Epithelial cell of esophagus (primary cell): Measurements from ENCODE around the gene TSN.
"Not testable (repeated sequence)": the region's sequence is repeated elsewhere in the genome, so short reads cannot be mapped to it uniquely, and the experiment has no call there.

Experiments used
- DNase-seq: peaks from one replicate; pipeline ENCODE4 v3.0.0; 2010; ENCODE audit warnings: low read depth
- H3K4me3 ChIP-seq: 2 replicates; pipeline ENCODE4 v1.5.1; 2011; ENCODE audit warnings: mild to moderate bottlenecking, low read length, control low read depth
- TF ChIP-seq, protein P1 (sequence below): IDR thresholded peaks from 2 replicates; pipeline ENCODE4 v1.5.1; 2011; ENCODE audit warnings: low read depth, mild to moderate bottlenecking, low read length, control low read depth, inconsistent platforms; ENCODE audit not compliant: insufficient read depth; ENCODE audit errors: missing control alignments

The TSN gene

DNA sequence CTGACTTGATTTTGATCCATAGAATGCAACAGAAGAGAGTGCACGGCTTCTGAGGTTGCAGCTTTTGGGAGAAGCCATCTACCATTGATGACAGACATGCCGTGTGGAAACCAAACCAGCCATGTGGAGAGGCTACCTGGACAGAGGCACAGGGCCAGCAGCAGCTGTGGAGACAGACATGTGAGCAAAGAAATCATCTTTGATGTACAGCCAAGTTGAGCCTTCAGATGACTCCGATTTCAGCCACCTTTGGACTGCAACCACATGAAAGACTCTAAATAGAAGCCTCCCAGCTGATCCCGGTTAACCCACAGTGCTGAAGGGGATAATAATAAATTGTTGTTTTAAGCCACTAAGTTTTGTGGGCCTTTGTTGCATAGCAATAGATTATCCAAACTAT lies 54.2 kb downstream of the TSN start:
- TF ChIP-seq, protein P1, sequence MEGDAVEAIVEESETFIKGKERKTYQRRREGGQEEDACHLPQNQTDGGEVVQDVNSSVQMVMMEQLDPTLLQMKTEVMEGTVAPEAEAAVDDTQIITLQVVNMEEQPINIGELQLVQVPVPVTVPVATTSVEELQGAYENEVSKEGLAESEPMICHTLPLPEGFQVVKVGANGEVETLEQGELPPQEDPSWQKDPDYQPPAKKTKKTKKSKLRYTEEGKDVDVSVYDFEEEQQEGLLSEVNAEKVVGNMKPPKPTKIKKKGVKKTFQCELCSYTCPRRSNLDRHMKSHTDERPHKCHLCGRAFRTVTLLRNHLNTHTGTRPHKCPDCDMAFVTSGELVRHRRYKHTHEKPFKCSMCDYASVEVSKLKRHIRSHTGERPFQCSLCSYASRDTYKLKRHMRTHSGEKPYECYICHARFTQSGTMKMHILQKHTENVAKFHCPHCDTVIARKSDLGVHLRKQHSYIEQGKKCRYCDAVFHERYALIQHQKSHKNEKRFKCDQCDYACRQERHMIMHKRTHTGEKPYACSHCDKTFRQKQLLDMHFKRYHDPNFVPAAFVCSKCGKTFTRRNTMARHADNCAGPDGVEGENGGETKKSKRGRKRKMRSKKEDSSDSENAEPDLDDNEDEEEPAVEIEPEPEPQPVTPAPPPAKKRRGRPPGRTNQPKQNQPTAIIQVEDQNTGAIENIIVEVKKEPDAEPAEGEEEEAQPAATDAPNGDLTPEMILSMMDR = no peak
- no peak for DNase-seq
- H3K4me3 ChIP-seq = no peak overlapping the region

DNA sequence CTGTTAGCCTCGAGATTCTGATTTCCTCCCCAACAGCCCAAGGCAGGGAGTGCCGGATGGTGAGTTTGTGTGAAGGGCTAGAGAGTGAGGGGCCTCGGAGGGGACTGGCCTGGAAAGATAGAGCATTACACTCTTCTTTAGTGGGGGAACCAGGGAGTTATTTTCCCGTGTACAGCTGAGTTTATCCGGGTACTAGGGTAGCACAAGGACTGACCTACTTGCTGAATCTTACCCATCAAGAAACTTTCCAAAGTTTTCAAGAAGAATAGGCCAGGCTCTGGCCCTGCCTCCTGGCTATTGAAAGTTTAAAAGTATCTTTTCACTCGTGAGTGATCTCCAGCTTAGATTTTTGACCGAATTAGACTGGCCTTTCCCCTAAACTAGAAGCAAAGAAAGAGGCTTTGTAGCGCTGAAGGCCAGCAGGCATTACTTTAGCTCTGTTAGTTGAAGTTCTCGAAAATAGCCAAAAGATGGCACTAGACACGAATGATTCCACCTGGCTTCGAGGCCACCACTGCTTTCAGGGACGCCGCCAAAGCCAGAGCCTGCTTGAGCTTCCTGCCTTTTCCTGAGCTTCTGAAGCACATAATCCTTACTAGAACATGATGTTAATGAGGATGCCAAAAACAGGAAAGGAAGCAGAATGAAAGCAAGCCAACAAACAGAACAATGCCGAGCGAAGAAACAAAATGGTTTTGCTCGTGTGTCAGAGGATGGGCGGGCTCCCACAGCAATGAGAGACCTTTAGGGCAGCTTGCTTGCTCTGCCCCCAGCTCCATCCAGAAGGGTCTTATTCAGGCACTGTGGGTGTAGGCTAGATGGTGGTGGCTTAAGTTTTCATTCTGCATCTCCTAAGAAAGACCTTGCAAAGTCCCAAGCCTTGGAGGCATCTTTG lies 55.8 kb downstream of the TSN start:
- H3K4me3 ChIP-seq = no peak overlapping the region
- TF ChIP-seq, protein P1 = peak; percentile 69
- peak; percentile 65 for DNase-seq

DNA sequence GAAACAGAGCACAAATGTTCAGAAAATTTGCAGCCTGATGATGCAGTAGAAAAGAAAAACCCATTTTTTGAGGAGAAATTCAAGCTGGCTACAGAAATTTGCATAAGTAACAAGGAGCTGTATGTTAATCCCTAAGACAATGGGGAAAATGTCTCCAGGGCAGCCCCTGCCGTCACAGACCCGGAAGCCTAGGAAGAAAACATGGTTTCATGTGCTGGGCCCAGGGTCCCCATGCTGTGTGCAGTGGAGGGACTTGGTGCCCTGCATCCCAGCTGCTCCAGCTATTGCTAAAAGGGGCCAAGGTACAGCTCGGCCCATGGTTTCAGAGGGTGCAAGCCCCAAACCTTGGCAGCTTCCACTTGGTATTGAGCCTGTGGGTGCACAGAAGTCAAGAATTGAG lies 57.6 kb downstream of the TSN start:
- DNase-seq, H3K4me3 ChIP-seq: not testable (repeated sequence)

DNA sequence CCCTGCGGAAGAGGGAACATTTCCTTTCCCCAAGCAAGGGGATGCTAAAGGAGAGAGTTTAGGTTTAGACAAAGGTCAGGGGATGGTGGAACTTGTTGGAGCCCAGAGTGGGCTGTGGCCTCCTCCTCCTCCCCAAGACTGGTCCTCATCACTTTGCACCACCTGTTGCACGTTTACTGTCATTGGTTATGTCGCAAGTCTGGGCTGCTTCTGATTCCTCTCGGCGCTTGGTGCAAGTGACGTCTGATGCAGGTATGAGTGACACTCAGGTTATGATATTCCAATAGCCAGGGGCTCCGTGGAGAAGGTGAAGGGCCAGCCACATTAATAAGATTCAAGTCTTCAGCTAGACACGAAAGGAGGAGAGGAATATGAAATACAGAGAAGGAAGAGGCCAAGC lies 59.8 kb downstream of the TSN start:
- H3K4me3 ChIP-seq = no peak overlapping the region
- TF ChIP-seq, protein P1 = no peak
- no peak for DNase-seq

DNA sequence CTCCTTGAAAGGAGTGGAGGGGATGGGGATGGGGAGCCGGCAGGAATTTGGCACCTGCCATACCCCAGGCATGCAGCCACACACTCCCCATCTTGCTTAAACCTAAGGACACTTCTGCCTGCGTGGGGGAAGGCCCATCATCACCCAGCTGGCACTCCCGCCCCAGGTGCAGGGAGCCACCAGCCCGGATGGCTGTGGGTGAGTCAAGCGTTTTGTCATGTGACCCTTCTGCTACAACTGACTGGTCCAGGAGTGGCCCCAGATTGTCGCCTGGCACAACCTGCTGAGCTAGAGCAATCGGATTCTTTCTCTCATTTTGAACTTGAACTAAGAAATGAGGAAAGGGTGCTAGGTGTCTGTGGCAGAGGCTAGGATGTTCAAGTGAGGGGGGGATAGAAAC lies 61.3 kb downstream of the TSN start:
- TF ChIP-seq, protein P1 = no peak
- DNase-seq = no peak
- H3K4me3 ChIP-seq = no peak overlapping the region

DNA sequence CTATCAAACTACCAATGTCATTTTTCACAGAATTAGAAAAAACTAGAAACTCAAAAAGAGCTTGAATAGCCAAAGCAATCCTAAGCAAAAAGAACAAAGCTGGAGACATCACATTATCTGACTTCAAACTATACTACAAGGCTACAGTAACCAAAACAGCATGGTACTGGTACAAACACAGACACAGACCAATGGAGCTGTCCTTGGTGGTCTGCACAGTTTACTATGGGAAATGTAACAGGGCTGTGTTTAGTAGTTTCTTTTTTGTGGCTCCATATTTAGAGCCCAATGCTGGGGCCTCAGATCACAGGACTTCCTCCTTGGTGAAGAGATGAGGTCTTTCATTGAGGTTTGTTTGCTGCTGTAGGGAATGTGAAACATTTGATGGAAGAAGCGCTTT lies 61.9 kb downstream of the TSN start:
- H3K4me3 ChIP-seq, DNase-seq: not testable (repeated sequence)
